ENCODE measurements around the gene PTPRK.

GRCh38 chr6:128515550-128516513 is 4.6 kb downstream of the PTPRK start:
- TF ChIP-seq, protein P1, sequence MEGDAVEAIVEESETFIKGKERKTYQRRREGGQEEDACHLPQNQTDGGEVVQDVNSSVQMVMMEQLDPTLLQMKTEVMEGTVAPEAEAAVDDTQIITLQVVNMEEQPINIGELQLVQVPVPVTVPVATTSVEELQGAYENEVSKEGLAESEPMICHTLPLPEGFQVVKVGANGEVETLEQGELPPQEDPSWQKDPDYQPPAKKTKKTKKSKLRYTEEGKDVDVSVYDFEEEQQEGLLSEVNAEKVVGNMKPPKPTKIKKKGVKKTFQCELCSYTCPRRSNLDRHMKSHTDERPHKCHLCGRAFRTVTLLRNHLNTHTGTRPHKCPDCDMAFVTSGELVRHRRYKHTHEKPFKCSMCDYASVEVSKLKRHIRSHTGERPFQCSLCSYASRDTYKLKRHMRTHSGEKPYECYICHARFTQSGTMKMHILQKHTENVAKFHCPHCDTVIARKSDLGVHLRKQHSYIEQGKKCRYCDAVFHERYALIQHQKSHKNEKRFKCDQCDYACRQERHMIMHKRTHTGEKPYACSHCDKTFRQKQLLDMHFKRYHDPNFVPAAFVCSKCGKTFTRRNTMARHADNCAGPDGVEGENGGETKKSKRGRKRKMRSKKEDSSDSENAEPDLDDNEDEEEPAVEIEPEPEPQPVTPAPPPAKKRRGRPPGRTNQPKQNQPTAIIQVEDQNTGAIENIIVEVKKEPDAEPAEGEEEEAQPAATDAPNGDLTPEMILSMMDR (IDR thresholded peaks at IDR 0.05; ENCODE audit: low read length): no peak
- no peak for TF ChIP-seq EZH2 (IDR thresholded peaks at IDR 0.05; ENCODE audit: borderline replicate concordance, low read length)
